ENCODE measurements around the gene FEM1B. TPM values are rescaled to one million over a fixed set of nuclear protein-coding genes. Genes with fewer than 3 reads are reported as not detected.
"Not testable (repeated sequence)": the region's sequence is repeated elsewhere in the genome, so short reads cannot be mapped to it uniquely, and the experiment has no call there.

Gene FEM1B
- total RNA-seq, 1 experiment from 2014 or later, result 70.2 TPM

- TF ChIP-seq, protein P1, sequence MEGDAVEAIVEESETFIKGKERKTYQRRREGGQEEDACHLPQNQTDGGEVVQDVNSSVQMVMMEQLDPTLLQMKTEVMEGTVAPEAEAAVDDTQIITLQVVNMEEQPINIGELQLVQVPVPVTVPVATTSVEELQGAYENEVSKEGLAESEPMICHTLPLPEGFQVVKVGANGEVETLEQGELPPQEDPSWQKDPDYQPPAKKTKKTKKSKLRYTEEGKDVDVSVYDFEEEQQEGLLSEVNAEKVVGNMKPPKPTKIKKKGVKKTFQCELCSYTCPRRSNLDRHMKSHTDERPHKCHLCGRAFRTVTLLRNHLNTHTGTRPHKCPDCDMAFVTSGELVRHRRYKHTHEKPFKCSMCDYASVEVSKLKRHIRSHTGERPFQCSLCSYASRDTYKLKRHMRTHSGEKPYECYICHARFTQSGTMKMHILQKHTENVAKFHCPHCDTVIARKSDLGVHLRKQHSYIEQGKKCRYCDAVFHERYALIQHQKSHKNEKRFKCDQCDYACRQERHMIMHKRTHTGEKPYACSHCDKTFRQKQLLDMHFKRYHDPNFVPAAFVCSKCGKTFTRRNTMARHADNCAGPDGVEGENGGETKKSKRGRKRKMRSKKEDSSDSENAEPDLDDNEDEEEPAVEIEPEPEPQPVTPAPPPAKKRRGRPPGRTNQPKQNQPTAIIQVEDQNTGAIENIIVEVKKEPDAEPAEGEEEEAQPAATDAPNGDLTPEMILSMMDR (IDR thresholded peaks at IDR 0.05; ENCODE audit: unreplicated experiment), result no peak
- H3K36me3 Mint-ChIP-seq (ENCODE audit: insufficient read depth, unreplicated experiment), result no peaks in the 10 kb centered on the region
- no TSS peak for BruUV-seq (replicated peaks)
- CTCF ChIA-PET, result interaction anchor here (1.2 kb wide), 1 partner anchor 20 kb away, joined by 3 read pairs; no protein-coding TSS in a partner anchor
- H3K4me1 Mint-ChIP-seq (ENCODE audit: insufficient read depth, unreplicated experiment), result peaks cover 19% of the 10 kb centered on the region
- no peaks in the 10 kb centered on the region for H3K27me3 Mint-ChIP-seq (ENCODE audit: insufficient read depth, unreplicated experiment)
- POLR2A ChIA-PET, result interaction anchor here (1.3 kb wide), 1 partner anchor 45 kb away, joined by 3 read pairs; the partner anchor contains the start of gene FEM1B
- DNase-seq (ENCODE audit: unreplicated experiment), result no peak
- H3K27ac Mint-ChIP-seq (ENCODE audit: low read depth, unreplicated experiment), result no peak overlapping the region
- H3K9me3 Mint-ChIP-seq (ENCODE audit: unreplicated experiment), result no peaks in the 10 kb centered on the region
- intact Hi-C loops (cut with micrococcal nuclease), result no loop called here
- no peak overlapping the region for H3K4me3 Mint-ChIP-seq (ENCODE audit: unreplicated experiment)
Observed at GRCh38 chr15:68232449-68232848, 45.1 kb upstream of the FEM1B start.

- TF ChIP-seq, protein P1 (IDR thresholded peaks at IDR 0.05; ENCODE audit: unreplicated experiment), result no peak
- intact Hi-C loops (cut with micrococcal nuclease), result no loop called here
- POLR2A ChIA-PET, result no interaction called here
- CTCF ChIA-PET, result interaction anchor here (1.2 kb wide), 1 partner anchor 20 kb away, joined by 3 read pairs; no protein-coding TSS in a partner anchor
- Mint-ChIP-seq H3K27ac (ENCODE audit: low read depth, unreplicated experiment) (no peak overlapping the region), H3K4me1 (ENCODE audit: insufficient read depth, unreplicated experiment) (peaks cover 14% of the 10 kb centered on the region), H3K36me3 (ENCODE audit: insufficient read depth, unreplicated experiment) (peaks cover 3% of the 10 kb centered on the region), H3K27me3 (ENCODE audit: insufficient read depth, unreplicated experiment) (no peaks in the 10 kb centered on the region), H3K9me3 (ENCODE audit: unreplicated experiment) (no peaks in the 10 kb centered on the region), H3K4me3 (ENCODE audit: unreplicated experiment) (no peak overlapping the region)
- no peak for DNase-seq (ENCODE audit: unreplicated experiment)
- BruUV-seq (replicated peaks), result no TSS peak
Observed at GRCh38 chr15:68232937-68233336, 44.6 kb upstream of the FEM1B start.

GRCh38 chr15:68234060-68234459 is 43.5 kb upstream of the FEM1B start:
- TF ChIP-seq, protein P1 (IDR thresholded peaks at IDR 0.05; ENCODE audit: unreplicated experiment), result no peak
- POLR2A ChIA-PET, result no interaction called here
- Mint-ChIP-seq H3K4me3 (ENCODE audit: unreplicated experiment) (no peak overlapping the region), H3K27me3 (ENCODE audit: insufficient read depth, unreplicated experiment) (no peaks in the 10 kb centered on the region), H3K4me1 (ENCODE audit: insufficient read depth, unreplicated experiment) (peaks cover 6% of the 10 kb centered on the region), H3K27ac (ENCODE audit: low read depth, unreplicated experiment) (no peak overlapping the region), H3K9me3 (ENCODE audit: unreplicated experiment) (peaks cover 5% of the 10 kb centered on the region), H3K36me3 (ENCODE audit: insufficient read depth, unreplicated experiment) (peaks cover 4% of the 10 kb centered on the region)
- CTCF ChIA-PET, result interaction anchor here (0.7 kb wide), 1 partner anchor 451 kb away, joined by 3 read pairs; no protein-coding TSS in a partner anchor
- no TSS peak for BruUV-seq (replicated peaks)
- intact Hi-C loops (cut with micrococcal nuclease), result no loop called here
- DNase-seq (ENCODE audit: unreplicated experiment), result no peak

DNA sequence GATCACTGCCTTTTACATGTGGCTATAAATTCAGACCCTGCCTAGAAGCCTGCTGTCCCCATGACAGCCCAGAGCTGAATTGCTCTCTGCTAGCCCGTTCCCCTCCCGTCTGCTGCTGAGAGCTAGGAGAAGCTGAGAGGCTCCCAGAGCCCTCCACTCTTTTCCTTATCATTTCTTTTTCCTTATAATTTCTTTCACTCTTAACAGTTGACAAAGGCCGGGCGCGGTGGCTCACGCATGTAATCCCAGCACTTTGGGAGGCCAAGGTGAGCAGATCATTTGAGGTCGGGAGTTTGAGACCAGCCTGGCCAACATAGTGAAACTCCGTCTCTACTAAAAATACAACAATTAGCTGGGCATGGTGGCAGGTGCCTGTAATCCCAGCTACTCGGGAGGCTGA is 43.0 kb upstream of the FEM1B start:
- H3K36me3 Mint-ChIP-seq (ENCODE audit: insufficient read depth, unreplicated experiment); H3K4me1 Mint-ChIP-seq (ENCODE audit: insufficient read depth, unreplicated experiment); BruUV-seq (replicated peaks); POLR2A ChIA-PET; H3K9me3 Mint-ChIP-seq (ENCODE audit: unreplicated experiment); intact Hi-C loops (cut with micrococcal nuclease); H3K4me3 Mint-ChIP-seq (ENCODE audit: unreplicated experiment); H3K27ac Mint-ChIP-seq (ENCODE audit: low read depth, unreplicated experiment); DNase-seq (ENCODE audit: unreplicated experiment); H3K27me3 Mint-ChIP-seq (ENCODE audit: insufficient read depth, unreplicated experiment): not testable (repeated sequence)
- CTCF ChIA-PET, result interaction anchor here (0.7 kb wide), 2 partner anchors 24 to 452 kb away, joined by 3 to 4 read pairs; no protein-coding TSS in a partner anchor

DNA sequence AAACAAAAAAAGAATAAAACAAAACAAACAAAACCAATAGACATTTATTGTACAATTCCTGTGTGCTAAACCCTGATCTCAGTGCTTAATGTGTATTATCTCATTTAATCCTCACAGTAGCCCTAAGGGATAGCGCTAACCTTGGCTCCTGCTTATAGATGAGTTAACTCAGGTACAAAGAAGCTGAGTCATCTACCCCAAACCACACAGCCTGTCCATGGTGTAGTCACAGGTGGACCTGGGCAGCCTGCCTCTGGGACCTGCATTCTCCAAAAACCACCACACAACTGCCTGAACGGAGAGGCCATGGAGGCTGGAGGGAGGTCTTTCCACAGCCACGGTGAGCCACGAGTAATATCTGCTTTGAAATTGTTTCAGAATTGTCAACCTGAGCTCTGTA is 42.5 kb upstream of the FEM1B start:
- peaks cover 4% of the 10 kb centered on the region for H3K36me3 Mint-ChIP-seq (ENCODE audit: insufficient read depth, unreplicated experiment)
- H3K4me1 Mint-ChIP-seq (ENCODE audit: insufficient read depth, unreplicated experiment), result peaks cover 2% of the 10 kb centered on the region
- TF ChIP-seq, protein P1 (IDR thresholded peaks at IDR 0.05; ENCODE audit: unreplicated experiment), result no peak
- intact Hi-C loops (cut with micrococcal nuclease), result no loop called here
- peaks cover 7% of the 10 kb centered on the region for H3K9me3 Mint-ChIP-seq (ENCODE audit: unreplicated experiment)
- no peaks in the 10 kb centered on the region for H3K27me3 Mint-ChIP-seq (ENCODE audit: insufficient read depth, unreplicated experiment)
- BruUV-seq (replicated peaks), result no TSS peak
- H3K4me3 Mint-ChIP-seq (ENCODE audit: unreplicated experiment), result no peak overlapping the region
- CTCF ChIA-PET, result interaction anchor here (0.7 to 1.1 kb wide), 2 partner anchors 18 to 24 kb away, joined by 3 to 4 read pairs; no protein-coding TSS in a partner anchor
- POLR2A ChIA-PET, result no interaction called here
- H3K27ac Mint-ChIP-seq (ENCODE audit: low read depth, unreplicated experiment), result no peak overlapping the region
- DNase-seq (ENCODE audit: unreplicated experiment), result peak; percentile 62
